ENCODE results near the gene SPPL3. TPM values are rescaled to one million over a fixed set of nuclear protein-coding genes. Genes with fewer than 3 reads are reported as not detected.

Gene SPPL3, protein sequence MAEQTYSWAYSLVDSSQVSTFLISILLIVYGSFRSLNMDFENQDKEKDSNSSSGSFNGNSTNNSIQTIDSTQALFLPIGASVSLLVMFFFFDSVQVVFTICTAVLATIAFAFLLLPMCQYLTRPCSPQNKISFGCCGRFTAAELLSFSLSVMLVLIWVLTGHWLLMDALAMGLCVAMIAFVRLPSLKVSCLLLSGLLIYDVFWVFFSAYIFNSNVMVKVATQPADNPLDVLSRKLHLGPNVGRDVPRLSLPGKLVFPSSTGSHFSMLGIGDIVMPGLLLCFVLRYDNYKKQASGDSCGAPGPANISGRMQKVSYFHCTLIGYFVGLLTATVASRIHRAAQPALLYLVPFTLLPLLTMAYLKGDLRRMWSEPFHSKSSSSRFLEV
- 31.8 to 52.9 TPM (median 46.9 TPM) in 5 replicates for total RNA-seq (2022; extraction: Qiagen RNA extraction; ENCODE audit: low read depth)

DNA sequence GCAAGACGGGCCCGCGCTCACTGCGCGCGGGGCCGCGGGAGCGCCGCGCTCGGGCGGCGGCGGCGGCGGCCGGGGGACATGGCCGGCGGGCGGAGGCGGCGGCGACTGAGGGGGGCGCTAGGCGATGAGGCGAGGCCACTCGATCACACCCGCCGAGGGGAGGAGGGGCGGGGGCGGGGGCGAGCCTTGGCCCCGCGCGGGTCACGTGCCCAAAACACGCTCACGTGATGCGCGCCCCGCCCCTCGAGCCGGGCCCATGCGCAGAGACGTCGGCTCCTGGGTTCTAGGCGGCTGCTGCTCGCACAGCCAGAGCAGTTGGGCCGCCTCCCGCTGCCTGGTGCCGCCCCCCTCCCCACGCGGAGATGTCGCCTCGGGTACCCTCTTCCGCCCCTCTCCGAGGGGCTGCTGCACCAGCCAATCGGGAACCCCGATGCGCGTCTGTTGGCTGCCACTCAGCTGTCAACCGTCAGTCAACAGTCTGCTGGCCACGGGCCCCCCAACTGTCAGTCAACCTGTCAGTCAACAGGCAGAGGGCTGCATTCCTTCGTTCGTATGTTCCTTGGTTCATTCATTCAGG lies at the start of gene SPPL3:
Gene SPPL3 (minus strand): TSS at position 162 of the 577 bp plus-strand sequence. CDS start 491 bp downstream, outside the sequence.

GRCh38 chr12:120725659-120726509 lies 178.3 kb downstream of the SPPL3 start, which contains the start of gene ACADS:
TSS of gene ACADS (plus strand) at chr12:120725826. CDS start at chr12:120725886, 60 bp downstream.

Other genes with a start within 250 kb of the SPPL3 start
- gene MLEC, start 217.2 kb downstream of the SPPL3 start, total RNA-seq (2022; extraction: Qiagen RNA extraction; ENCODE audit: low read depth), result 80.1 to 125 TPM (median 93.4 TPM) in 5 replicates
- gene UNC119B, start 193.9 kb downstream of the SPPL3 start, total RNA-seq (2022; extraction: Qiagen RNA extraction; ENCODE audit: low read depth), result 22.6 to 30.1 TPM (median 26.6 TPM) in 5 replicates
- 5.8 to 12.0 TPM (median 9.9 TPM) in 5 replicates for gene ACADS, start 178.5 kb downstream of the SPPL3 start, total RNA-seq (2022; extraction: Qiagen RNA extraction; ENCODE audit: low read depth)
- gene HNF1A, start 74.2 kb upstream of the SPPL3 start, total RNA-seq (2022; extraction: Qiagen RNA extraction; ENCODE audit: low read depth), result 2.8 to 6.8 TPM (median 5.6 TPM) in 5 replicates
- gene C12orf43, start 112.1 kb upstream of the SPPL3 start, total RNA-seq (2022; extraction: Qiagen RNA extraction; ENCODE audit: low read depth), result 20.5 to 25.6 TPM (median 24.5 TPM) in 5 replicates
- gene OASL, start 134.9 kb upstream of the SPPL3 start, total RNA-seq (2022; extraction: Qiagen RNA extraction; ENCODE audit: low read depth), result 2.7 to 4.1 TPM (median 3.7 TPM) in 5 replicates
- not detected in 5 replicates for gene P2RX7, start 228.5 kb upstream of the SPPL3 start, total RNA-seq (2022; extraction: Qiagen RNA extraction; ENCODE audit: low read depth)